GM23338 (cell line): ENCODE measurements around the gene WFDC6. TPM values are rescaled to one million over a fixed set of nuclear protein-coding genes. Genes with fewer than 3 reads are reported as not detected.

Source experiments
- CTCF ChIP-seq, 2 experiments: fragments of 200-600 bp in 1 of 2; sonication (generic) in 1 of 2; conservative IDR thresholded peaks; 2 replicates each; pipeline versions ENCODE4 v1.5.1 to v1.6.1; 2016 to 2017; ENCODE audit warnings: antibody characterized with exemption in 2 of 2, low read depth in 2 of 2, mild to moderate bottlenecking in 2 of 2, moderate library complexity in 1 of 2
- JUNB ChIP-seq: IDR thresholded peaks from one replicate; pipeline ENCODE4 v1.6.1; 2016; ENCODE audit warnings: antibody characterized with exemption; ENCODE audit not compliant: unreplicated experiment
- NANOG ChIP-seq: IDR thresholded peaks from 2 replicates; pipeline ENCODE4 v1.6.1; 2016; ENCODE audit warnings: antibody characterized with exemption, borderline replicate concordance
- REST ChIP-seq: IDR thresholded peaks from one replicate; pipeline ENCODE4 v1.6.1; 2018; ENCODE audit warnings: antibody characterized with exemption; ENCODE audit not compliant: unreplicated experiment
- ZNF331 ChIP-seq: fragments of 250-450 bp; sonication (Bioruptor Pico); IDR thresholded peaks from 2 replicates; pipeline ENCODE4 v1.5.0; 2020; ENCODE audit warnings: low read depth, mild to moderate bottlenecking, moderate library complexity
- ZNF462 ChIP-seq: fragments of 250-450 bp; sonication (Bioruptor Pico); IDR thresholded peaks from 2 replicates; pipeline ENCODE4 v1.5.0; 2020; ENCODE audit warnings: mild to moderate bottlenecking, moderate library complexity
- polyA plus RNA-seq: library from polyadenylated mRNA; unstranded; fragments of >200 nt; fragmentation: Nextera tagmentation; extraction: Ambion mirVana; gene quantifications from 2 replicates; pipeline ENCODE4 v1.2.1, GENCODE V29; 2016
- total RNA-seq: library from RNA; depleted of rRNA; stranded (reverse); fragments of >200 nt; shearing (Covaris generic); gene quantifications from 2 replicates; pipeline ENCODE4 v1.2.3, GENCODE V29; 2014

The WFDC6 gene
- total and polyA plus RNA-seq, 2 experiments from 2014 or later = not detected

- TF ChIP-seq ZNF462 (CRISPR knock-in tag) (no peak), REST (no peak), JUNB (no peak), CTCF (conservative IDR thresholded peaks at IDR 0.05; ENCODE audit: low read depth in 2 of 2) (no peak), ZNF331 (CRISPR knock-in tag) (no peak), NANOG (no peak)
Measured at GRCh38 chr20:45547206-45547770, 8.0 kb upstream of the WFDC6 start, which contains the start of gene EPPIN (continued).
